ENCODE data around the gene GDPD4.

The GDPD4 gene

DNA sequence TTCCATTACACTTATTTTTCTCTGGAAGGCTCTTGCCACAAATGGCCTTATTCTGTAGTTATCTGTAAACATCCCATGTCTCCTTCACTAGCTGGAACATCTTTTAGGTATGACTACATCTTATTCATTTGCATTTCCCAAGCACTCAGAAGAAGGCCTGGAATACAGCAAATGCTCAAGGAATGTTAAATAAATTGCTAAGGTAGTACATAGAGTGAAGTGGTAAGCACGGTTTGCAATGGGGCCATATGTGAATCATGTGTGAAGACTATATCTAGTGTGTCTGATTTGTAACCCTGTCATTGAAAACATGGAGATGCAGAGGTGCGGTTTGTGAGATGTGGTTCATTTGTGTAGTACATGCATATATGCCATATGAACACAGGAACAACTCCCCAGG is 33.5 kb downstream of the GDPD4 start:
- no peak for TF ChIP-seq CTCF (IDR thresholded peaks at IDR 0.05; ENCODE audit: borderline replicate concordance, insufficient read depth, low read depth, low read length)
- no peak overlapping the region for H3K4me3 ChIP-seq (ENCODE audit: low read depth, low read length)

- H3K4me3 ChIP-seq (ENCODE audit: low read depth, low read length), result no peak overlapping the region
- no peak for TF ChIP-seq CTCF (IDR thresholded peaks at IDR 0.05; ENCODE audit: borderline replicate concordance, insufficient read depth, low read depth, low read length)
Observed at GRCh38 chr11:77266766-77267165, 34.7 kb downstream of the GDPD4 start.

DNA sequence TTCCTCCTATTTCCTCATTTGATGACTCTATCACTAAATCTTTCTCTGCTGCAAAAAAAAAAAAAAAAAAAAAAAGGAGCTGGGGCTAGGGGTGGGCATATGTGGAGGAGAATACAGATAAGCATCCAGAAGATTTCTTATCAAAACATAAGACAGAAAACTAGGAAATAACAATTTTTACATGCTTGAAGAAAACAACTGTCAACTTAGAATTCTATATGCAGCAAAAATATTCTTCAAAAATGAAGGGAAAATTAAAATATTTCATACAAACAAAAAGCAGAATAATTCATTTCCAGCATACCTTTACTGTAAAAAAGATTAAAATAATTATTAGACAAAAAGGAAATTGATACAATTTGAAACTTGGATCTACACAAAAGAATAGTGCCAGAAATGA is 38.7 kb downstream of the GDPD4 start:
- TF ChIP-seq CTCF (IDR thresholded peaks at IDR 0.05; ENCODE audit: borderline replicate concordance, insufficient read depth, low read depth, low read length), result no peak
- H3K4me3 ChIP-seq (ENCODE audit: low read depth, low read length), result no peak overlapping the region

DNA sequence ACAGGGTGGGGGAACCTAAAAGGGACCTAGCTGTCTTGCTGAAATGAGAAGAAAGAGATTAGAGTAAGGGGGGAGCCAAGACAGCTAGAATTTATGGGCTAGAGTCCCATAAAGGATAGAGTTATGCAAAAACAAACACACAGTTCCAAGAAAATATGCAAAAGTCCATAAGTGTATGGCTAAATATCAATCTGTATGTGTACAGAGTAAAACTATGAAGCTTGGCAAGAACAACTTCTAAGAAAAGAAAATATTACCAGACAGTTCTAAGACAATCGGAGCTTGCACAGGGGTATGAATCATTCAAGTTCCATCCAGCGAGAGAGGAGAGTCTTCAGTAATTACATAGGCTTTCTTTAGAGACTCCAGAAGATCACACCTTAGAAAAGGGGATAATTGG is 41.8 kb downstream of the GDPD4 start:
- TF ChIP-seq CTCF (IDR thresholded peaks at IDR 0.05; ENCODE audit: borderline replicate concordance, insufficient read depth, low read depth, low read length), result no peak
- no peak overlapping the region for H3K4me3 ChIP-seq (ENCODE audit: low read depth, low read length)

GRCh38 chr11:77253690-77254089 is 47.8 kb downstream of the GDPD4 start:
- H3K4me3 ChIP-seq (ENCODE audit: low read depth, low read length), result no peak overlapping the region
- no peak for TF ChIP-seq CTCF (IDR thresholded peaks at IDR 0.05; ENCODE audit: borderline replicate concordance, insufficient read depth, low read depth, low read length)

GRCh38 chr11:77252555-77253270 is 48.8 kb downstream of the GDPD4 start:
- no peak for TF ChIP-seq CTCF (IDR thresholded peaks at IDR 0.05; ENCODE audit: borderline replicate concordance, insufficient read depth, low read depth, low read length)
- no peak overlapping the region for H3K4me3 ChIP-seq (ENCODE audit: low read depth, low read length)

DNA sequence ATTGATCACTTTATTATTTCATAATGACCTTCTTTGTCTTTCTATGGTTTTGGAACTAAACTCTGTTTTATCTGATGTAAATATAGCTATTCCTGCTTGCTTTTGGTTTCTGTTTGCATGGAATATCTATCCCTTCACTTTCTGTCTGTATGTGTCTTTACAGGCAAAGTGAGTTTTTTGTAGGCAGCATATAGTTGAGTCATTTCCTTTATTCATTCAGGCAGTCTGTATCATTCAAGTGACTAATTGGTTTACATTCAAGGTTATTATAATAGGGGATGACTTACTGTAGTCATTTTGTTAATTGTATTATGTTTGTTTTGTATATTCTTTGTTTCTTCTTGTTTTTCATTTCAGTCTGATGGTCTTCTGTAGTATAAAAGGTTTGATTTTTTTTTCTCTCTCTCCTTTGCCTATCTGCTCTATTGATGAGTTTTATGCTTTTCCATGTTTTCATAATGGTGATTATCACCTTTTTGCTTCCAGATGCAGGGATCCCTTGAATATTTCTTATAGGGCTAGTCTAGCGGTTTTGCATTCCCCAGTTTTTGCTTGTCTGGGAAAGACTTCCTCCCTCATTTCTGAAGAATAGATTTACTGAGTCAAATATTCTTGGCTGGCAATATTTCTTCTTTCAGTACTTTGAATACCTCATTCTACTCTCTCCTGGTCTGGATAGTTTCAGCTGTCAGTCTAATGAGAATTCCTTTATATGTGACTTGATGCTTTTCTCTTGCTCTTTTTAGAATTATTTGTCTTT is 50.4 kb downstream of the GDPD4 start:
- TF ChIP-seq CTCF (IDR thresholded peaks at IDR 0.05; ENCODE audit: borderline replicate concordance, insufficient read depth, low read depth, low read length), result no peak
- no peak overlapping the region for H3K4me3 ChIP-seq (ENCODE audit: low read depth, low read length)

All from GM12875 (cell line).